Neural progenitor cell (in vitro differentiated cells): ENCODE results near the gene C12orf60.

ENCODE experiments used
- CTCF ChIP-seq: fragments of 200-600 bp; sonication (generic); IDR thresholded peaks from 2 replicates; pipeline ENCODE4 v1.5.1; 2017; ENCODE audit warnings: antibody characterized with exemption, mild to moderate bottlenecking
- EZH2 ChIP-seq: fragments of 200-600 bp; sonication (generic); IDR thresholded peaks from 2 replicates; pipeline ENCODE4 v1.6.1; 2017; ENCODE audit warnings: antibody characterized with exemption, mild to moderate bottlenecking, moderate library complexity

GRCh38 chr12:14841761-14842160, 38.3 kb downstream of the C12orf60 start:
- TF ChIP-seq EZH2 = no peak
- no peak for TF ChIP-seq CTCF
